Activated T-cell treated with anti-CD3 and anti-CD28 coated beads, Interleukin-2, amount 50 U/mL, for 1 hour (primary cell): ENCODE results near the gene RSRP1.
A peak's percentile ranks its signal among the peaks of the same experiment; 100 is the strongest.
"Not testable (repeated sequence)": the region's sequence is repeated elsewhere in the genome, so short reads cannot be mapped to it uniquely, and the experiment has no call there.

Experiments used
- DNase-seq: peaks from one replicate; pipeline ENCODE4 v3.0.0-alpha.2; 2020

Gene RSRP1, protein sequence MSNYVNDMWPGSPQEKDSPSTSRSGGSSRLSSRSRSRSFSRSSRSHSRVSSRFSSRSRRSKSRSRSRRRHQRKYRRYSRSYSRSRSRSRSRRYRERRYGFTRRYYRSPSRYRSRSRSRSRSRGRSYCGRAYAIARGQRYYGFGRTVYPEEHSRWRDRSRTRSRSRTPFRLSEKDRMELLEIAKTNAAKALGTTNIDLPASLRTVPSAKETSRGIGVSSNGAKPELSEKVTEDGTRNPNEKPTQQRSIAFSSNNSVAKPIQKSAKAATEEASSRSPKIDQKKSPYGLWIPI

GRCh38 chr1:25247024-25247828, at the start of gene RSRP1:
TSS of gene RSRP1 (minus strand) at chr1:25247454. CDS start at chr1:25246963, 491 bp downstream.
- DNase-seq = peak; percentile 99

GRCh38 chr1:25296501-25296900, 49.2 kb upstream of the RSRP1 start:
- not testable (repeated sequence) for DNase-seq

DNA sequence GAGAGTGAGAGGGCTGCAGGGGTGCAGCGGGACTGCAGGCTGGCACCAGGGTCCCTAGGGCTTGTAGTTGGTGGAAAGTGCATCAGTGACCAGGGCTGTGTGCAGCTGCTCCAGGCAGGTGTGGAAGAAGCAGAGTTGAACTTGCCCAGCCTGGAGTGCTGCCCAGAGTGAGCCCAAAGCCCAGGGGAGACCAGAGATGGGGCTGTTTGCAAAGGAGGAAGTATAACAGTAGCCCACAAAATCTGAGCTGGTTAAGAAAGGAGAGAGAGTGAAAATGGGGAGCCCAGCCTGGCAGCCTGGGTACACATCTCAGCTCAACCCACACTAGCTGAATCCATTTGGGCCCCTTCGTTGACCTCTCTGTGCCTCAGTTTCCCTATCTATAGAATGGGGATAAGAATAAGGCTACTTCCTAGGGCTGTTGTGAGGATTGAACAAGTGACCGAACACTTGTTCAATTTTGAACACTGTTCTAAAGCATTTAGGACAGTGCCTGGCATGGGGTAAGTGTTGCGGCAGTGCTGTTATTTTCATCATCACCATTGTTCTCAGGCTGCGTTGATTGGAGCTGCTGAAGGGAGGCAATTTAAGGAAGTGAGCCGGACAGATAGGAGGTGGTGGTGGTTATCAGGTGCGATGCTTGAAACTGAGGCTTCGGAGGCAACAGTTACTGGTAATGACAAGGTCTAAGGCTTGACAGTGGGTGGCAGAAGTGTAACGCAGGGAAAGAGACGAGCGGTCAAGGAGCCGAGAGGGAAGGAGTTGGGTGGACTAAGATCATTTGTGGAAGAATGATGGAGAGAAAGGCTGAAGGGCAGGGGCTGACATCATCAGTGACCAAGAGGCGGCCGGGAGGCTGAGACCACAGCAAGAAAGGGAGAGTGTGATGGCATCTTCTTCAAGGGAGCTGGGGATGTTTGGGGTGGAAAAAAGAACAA, 47.9 kb upstream of the RSRP1 start:
- DNase-seq = not testable (repeated sequence)

DNA sequence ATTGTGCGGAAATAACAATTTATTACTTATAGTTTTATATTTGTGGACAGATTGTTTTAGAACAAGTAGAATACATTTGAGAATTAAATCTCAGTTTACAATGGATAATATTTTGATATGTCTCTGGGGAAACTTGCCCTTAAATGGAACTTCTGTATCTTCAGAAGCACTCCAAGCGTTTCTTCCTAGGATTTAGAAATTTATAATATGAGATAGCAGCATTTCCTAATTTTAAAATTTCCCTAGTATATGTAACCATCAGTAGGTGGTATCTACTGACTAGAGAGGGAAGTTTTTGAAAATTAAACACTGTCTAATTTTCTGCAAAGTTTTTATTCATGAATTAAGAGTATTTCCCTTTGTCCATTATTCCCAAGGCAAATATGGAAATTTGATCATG, 46.2 kb upstream of the RSRP1 start:
- not testable (repeated sequence) for DNase-seq

DNA sequence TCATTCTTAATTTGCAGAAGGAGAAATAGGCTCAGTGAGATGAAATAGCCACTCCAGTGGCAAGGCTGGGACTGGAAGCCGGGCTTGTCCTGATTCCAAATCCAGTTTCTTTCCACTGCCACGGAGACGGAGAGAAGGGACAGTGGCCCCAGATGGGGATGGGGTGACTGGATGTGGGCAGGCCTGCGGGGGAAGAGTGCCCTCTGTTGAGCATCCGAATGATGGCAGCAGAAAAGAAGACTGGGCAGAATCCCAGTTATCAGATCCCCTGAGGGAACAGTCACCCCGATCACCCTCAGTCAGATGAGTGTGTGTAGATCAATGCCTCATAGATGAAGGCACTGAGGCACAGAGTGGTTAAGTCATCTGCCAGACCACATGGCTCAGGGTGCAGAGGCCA, 42.8 kb upstream of the RSRP1 start:
- DNase-seq = peak; percentile 26

GRCh38 chr1:25288573-25289101, 41.4 kb upstream of the RSRP1 start:
- not testable (repeated sequence) for DNase-seq

DNA sequence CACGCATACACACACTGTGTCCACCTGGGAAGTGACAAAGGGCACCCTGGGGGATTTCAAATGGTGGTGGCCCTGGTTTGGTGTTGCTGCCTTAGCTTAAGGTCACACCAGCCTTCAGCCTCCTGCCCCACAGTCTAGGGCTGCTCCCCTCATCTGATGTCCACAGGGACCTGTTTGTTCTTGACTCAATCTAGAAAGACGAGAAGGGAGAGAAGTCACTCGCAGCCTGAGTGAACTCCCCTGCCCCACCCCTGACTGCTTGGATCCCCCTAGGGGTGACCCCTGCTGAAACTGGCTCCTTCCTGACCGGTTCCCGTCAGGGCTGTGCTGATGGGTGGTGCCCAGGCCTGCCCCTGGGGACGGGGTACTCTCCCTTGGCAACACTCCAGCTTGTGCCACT, 39.9 kb upstream of the RSRP1 start:
- not testable (repeated sequence) for DNase-seq

GRCh38 chr1:25285862-25286261, 38.6 kb upstream of the RSRP1 start:
- not testable (repeated sequence) for DNase-seq

DNA sequence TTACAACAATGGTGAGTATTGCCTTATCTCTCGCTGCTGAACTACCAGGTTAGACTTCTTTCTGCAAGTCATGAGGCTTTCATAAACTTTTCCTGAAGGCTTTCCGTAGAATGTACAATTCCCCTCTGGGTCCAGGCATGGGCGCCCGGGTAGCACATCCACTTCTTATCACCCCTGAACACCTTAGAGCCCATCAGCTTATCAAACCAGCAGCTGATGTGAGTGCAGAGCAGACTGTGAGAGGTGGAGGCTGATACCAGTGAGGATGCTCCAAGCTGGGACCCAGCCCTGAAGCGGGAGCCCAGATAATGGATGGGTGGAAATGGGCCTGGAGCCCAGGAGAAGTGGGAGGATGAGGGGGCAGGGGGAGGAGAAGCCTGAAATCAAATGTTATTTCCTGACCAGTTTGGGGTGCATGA, 32.4 kb upstream of the RSRP1 start:
- DNase-seq = not testable (repeated sequence)

DNA sequence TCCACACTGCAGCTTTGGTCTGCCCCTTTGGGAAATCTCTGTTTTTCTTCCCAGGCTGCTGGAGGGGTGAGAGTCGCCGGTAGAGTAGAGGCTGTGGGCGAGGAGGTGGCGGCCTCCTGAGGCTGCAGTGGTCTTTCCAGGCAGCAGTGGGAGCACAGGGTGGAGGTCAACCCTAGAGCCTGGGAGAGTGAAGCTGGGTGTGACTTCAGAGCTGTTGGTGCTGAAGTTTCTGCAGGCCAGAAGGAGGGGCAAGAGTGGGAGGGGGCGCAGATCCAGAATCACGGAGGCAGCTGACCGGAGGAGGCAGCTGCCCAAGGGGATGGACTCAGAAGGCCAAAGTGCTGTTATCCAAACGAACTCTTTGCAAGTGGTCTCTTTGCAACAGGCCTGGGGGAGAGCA, 31.5 kb upstream of the RSRP1 start:
- not testable (repeated sequence) for DNase-seq

GRCh38 chr1:25278358-25278757, 31.1 kb upstream of the RSRP1 start:
- DNase-seq = not testable (repeated sequence)

DNA sequence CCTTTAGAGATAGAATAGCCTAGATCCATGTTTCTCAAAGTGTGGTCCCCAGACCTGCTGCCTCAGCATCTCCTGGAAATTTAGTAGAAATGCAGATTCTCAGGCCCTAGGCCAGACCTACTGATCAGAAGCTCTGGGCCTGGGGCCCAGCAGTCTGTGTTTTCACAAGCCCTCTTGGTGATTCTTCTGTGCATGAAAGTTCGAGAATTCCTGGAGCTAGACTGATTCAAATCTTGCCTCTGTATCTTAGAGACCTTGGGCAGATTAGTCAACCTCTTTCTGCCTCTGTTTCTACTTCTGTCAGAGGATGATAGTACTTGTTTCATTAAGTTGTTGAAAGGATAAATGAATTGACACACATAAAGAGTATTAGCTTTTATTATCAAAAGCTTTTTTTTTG, 30.0 kb upstream of the RSRP1 start:
- DNase-seq = not testable (repeated sequence)

DNA sequence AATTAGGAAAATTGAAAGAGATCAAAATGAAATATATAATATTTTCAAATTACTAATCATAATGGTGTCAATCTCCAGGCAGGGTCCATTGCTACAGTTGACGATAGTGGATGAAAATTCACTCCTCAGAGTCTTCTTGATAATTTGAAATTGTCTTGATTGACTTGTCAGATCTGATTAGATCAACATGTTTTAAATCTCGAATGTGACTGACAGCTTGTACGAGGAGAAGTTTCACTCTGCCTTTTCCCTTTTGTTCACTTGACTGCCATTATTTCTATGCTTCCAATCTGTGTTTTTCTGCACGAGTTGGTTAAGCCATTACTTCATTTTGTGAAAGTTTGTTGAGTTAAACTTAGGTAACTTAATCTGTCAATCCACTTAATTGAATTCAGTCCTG, 28.4 kb upstream of the RSRP1 start:
- DNase-seq = not testable (repeated sequence)

- not testable (repeated sequence) for DNase-seq
Measured at GRCh38 chr1:25272238-25272637, 25.0 kb upstream of the RSRP1 start, which contains the start of gene RHD. TSS of gene RHD (plus strand) at chr1:25272509. CDS start at chr1:25272548, 39 bp downstream.

DNA sequence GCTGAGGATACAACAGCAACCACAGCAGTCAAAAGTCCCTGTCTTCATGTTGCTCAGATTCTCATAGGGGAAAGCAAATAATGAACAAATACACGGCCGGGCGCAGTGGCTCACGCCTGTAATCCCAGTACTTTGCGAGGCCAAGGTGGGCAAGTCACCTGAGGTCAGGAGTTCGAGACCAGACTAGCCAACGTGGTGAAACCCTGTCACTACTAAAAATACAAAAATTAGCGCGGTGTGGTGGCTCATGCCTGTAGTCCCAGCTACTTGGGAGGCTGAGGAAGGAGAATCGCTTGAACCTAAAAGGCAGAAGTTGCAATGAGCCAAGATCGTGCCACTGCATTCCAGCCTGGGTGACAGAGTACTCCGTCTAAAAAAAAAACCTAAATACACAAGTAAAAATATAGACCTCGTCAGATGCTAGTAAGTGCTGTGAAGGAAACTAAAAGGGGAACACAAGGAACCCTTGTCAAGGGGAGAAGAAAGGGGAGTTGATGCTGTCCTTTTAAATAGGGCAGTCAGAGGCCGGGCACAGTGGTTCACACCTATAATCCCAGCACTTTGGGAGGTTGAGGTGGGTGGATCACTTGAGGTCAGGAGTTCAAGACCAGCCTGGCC, 21.0 kb upstream of the RSRP1 start:
- DNase-seq = not testable (repeated sequence)

GRCh38 chr1:25267288-25268142, 20.3 kb upstream of the RSRP1 start:
- peak; percentile 97 for DNase-seq

DNA sequence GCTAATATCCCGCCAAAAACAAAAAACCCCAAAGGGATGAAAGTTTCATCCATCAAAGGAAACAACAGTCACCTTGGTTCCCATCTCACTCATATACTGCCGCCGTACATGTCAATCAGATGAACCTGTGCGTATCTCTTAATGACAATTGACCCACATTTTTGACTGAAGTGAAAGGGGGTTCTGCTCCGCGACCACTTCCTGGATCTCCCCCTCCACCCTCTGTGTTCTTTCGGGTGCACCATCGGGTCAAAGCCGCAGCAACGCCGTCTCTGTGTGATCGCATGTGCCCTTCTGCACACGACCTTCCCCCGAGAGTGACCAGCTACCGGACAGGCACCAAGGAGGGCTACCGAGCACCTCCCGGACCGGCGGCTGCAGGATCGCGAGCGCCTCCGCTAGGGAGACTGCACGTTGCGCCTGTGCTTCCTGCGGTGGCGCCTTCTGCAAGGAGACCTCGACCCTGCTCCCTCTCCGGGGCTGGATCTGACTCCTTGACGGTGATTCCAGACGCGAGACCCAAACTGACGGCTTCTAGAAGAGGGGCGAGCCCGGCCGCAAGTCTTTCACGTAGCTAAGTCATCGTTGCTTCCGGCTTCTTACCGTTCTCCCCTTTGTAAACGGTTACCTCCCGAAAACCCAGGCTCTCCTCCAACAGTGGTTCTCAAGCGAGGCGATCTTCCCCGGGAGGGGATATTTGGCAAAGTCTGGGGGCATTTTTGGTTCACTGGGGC, 19.5 kb upstream of the RSRP1 start:
- not testable (repeated sequence) for DNase-seq

- not testable (repeated sequence) for DNase-seq
Measured at GRCh38 chr1:25260336-25260735, 13.1 kb upstream of the RSRP1 start.

DNA sequence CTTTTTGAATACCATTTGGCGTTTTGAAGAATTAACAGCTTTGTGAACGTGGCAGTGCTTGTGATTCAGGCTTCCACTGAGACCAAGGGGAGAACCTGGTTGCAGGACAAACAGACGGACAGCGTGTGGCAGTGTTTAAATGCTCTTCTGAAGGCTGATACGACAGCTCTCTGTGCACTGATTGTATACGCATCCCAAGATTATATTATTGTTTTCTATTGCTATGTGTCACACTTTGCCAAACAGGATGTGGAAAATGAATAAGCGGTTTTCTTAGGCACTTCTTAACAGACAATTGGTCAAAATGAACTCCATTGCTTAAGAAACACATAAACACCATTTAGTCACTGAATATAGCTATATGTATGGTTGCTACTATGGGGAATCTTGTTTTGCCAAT, 12.6 kb upstream of the RSRP1 start:
- DNase-seq = not testable (repeated sequence)

DNA sequence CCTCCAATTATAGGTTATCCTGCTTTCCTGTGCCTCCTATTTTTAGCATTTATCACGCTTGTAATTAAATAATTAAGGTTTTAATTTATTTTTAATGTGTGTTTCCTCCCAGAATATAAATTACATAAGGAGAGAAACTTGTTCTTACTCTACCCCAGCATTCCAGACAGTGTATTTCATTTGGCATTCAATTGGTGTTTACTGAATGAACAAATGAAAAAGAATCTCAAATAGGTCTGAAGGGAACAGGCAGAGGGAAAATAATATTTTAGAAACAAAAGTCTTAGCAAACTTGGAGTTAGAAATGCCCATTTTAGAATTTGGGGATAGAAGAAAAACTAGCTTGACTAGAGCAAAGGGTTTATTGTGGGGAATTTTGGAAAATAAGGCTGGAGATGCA, 9.9 kb upstream of the RSRP1 start:
- DNase-seq = no peak
